Measurements from ENCODE around the gene FBXL16. TPM values are rescaled to one million over a fixed set of nuclear protein-coding genes. Genes with fewer than 3 reads are reported as not detected.

The FBXL16 gene
- total and polyA plus RNA-seq, 12 donors = 0.04 to 0.64 (median 0.10) TPM; not detected in 4

DNA sequence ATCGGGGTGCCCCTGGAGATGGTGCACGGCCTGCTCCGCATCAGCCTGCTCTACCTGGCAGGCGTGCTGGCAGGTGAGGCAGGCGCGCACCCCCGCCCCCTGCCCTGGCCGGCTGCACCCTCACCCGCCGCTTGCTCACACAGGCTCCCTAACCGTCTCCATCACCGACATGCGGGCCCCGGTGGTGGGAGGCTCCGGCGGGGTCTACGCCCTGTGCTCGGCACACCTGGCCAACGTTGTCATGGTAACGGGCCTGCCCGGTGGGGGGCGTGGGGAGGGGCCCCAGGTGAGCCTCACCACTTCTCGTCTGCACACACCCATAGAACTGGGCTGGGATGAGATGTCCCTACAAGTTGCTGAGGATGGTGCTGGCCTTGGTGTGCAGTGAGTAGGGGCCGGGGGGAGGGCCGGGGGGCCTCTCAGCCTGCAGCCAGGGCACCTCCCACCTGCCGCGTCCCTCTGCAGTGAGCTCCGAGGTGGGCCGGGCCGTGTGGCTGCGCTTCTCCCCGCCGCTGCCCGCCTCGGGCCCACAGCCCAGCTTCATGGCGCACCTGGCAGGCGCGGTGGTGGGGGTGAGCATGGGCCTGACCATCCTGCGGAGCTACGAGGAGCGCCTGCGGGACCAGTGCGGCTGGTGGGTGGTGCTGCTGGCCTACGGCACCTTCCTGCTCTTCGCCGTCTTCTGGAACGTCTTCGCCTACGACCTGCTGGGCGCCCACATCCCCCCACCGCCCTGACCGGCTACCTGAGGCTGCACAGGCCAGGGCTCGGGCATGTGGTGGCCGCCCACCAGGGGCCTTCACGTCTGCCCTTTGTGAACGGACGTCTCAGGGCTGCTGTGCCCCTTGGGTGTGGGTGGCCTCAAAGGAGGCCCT, 28.0 kb downstream of the FBXL16 start:
- no peak for DNase-seq
- H3K36me3 ChIP-seq = peaks cover 0 to 32% (median 21%) of the 10 kb centered on the region in 9 donors
- no peak overlapping the region for H3K27ac ChIP-seq
- no peaks in the 10 kb centered on the region for H3K9me3 ChIP-seq
- peaks cover 0 to 22% (median 0%) of the 10 kb centered on the region in 7 donors for H3K27me3 ChIP-seq
- TF ChIP-seq, protein P1, sequence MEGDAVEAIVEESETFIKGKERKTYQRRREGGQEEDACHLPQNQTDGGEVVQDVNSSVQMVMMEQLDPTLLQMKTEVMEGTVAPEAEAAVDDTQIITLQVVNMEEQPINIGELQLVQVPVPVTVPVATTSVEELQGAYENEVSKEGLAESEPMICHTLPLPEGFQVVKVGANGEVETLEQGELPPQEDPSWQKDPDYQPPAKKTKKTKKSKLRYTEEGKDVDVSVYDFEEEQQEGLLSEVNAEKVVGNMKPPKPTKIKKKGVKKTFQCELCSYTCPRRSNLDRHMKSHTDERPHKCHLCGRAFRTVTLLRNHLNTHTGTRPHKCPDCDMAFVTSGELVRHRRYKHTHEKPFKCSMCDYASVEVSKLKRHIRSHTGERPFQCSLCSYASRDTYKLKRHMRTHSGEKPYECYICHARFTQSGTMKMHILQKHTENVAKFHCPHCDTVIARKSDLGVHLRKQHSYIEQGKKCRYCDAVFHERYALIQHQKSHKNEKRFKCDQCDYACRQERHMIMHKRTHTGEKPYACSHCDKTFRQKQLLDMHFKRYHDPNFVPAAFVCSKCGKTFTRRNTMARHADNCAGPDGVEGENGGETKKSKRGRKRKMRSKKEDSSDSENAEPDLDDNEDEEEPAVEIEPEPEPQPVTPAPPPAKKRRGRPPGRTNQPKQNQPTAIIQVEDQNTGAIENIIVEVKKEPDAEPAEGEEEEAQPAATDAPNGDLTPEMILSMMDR (IDR thresholded peaks at IDR 0.05) = no peak
- ATAC-seq = no peak
- peaks cover 24 to 48% (median 40%) of the 10 kb centered on the region in 9 donors for H3K4me1 ChIP-seq
- H3K4me3 ChIP-seq = no peak overlapping the region
- intact Hi-C loops (cut with DNase I) = no loop called here
- 54 to 60% methylated on average over 56 to 57 of the region's 57 CpGs for WGBS, 2 donors

DNA sequence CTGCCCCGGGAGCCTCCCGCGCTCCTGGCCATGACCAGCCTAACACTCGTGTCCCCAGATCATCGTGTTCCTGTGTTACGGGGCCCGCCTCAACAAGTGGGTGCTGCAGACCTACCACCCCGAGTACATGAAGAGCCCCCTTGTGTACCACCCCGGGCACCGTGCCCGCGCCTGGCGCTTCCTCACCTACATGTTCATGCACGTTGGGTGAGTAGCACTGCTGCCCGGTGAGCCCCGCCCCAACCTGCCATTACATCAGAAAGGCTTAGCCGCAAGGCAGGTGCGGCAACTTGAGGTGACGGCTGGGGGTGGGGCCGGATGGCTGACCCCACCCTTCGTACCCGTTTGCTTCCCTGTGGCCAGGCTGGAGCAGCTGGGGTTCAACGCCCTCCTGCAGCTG, 28.7 kb downstream of the FBXL16 start:
- H3K4me3 ChIP-seq = no peak overlapping the region
- no peaks in the 10 kb centered on the region for H3K9me3 ChIP-seq
- no peak for ATAC-seq
- peaks cover 0 to 32% (median 21%) of the 10 kb centered on the region in 9 donors for H3K36me3 ChIP-seq
- DNase-seq = no peak
- intact Hi-C loops (cut with DNase I) = no loop called here
- 73 to 75% methylated on average over 23 of the region's 23 CpGs for WGBS, 2 donors
- H3K27me3 ChIP-seq = peaks cover 0 to 22% (median 0%) of the 10 kb centered on the region in 7 donors
- H3K27ac ChIP-seq = no peak overlapping the region
- TF ChIP-seq, protein P1 (IDR thresholded peaks at IDR 0.05) = no peak
- peaks cover 18 to 42% (median 34%) of the 10 kb centered on the region in 9 donors for H3K4me1 ChIP-seq

- WGBS, 2 donors = 90% methylated on average over 21 of the region's 21 CpGs
- H3K4me1 ChIP-seq = peaks cover 14 to 38% (median 30%) of the 10 kb centered on the region in 9 donors
- no peak for DNase-seq
Observed at GRCh38 chr16:676565-676902, 29.1 kb downstream of the FBXL16 start.

GRCh38 chr16:675884-676564, 29.6 kb downstream of the FBXL16 start:
- no peak for ATAC-seq

More at GRCh38 chr16:676565-676902, 29.1 kb downstream of the FBXL16 start:
- TF ChIP-seq, protein P1 (IDR thresholded peaks at IDR 0.05) = no peak
- Histone ChIP-seq H3K36me3 (peaks cover 0 to 32% (median 21%) of the 10 kb centered on the region in 9 donors), H3K9me3 (no peaks in the 10 kb centered on the region), H3K4me3 (no peak overlapping the region), H3K27me3 (peaks cover 0 to 22% (median 0%) of the 10 kb centered on the region in 7 donors), H3K27ac (no peak overlapping the region)
- intact Hi-C loops (cut with DNase I) = no loop called here
- no peak for ATAC-seq

More at GRCh38 chr16:675884-676564, 29.6 kb downstream of the FBXL16 start:
- Histone ChIP-seq H3K4me1 (peaks cover 9 to 33% (median 25%) of the 10 kb centered on the region in 9 donors), H3K36me3 (peaks cover 0 to 34% (median 23%) of the 10 kb centered on the region in 9 donors), H3K9me3 (no peaks in the 10 kb centered on the region), H3K27ac (peak overlapping the region in 5 of 10 donors; percentile 12 to 75 (median 39)), H3K27me3 (peaks cover 0 to 22% (median 0%) of the 10 kb centered on the region in 7 donors), H3K4me3 (peak overlapping the region in 9 of 10 donors; percentile 25 to 50 (median 40))
- DNase-seq = no peak
- TF ChIP-seq, protein P1 (IDR thresholded peaks at IDR 0.05) = no peak
- WGBS, 2 donors = 46 to 53% methylated on average over 23 to 25 of the region's 25 CpGs
- intact Hi-C loops (cut with DNase I) = no loop called here
